Posterior vena cava (tissue), 2 donors: ENCODE measurements around the gene TMEM147. TPM values are rescaled to one million over a fixed set of nuclear protein-coding genes. Genes with fewer than 3 reads are reported as not detected.

Source experiments
- DNase-seq: peaks from one replicate; pipeline ENCODE4 v3.0.0-alpha.2; 2020; ENCODE audit warnings: low spot score
- intact Hi-C, 2 donors: fragments of 100-400 bp; cut with DNase I; formaldehyde crosslinking; loops; one replicate each; pipeline versions ENCODE4 v1.14.1 to v1.14.2; 2022 to 2023
- total RNA-seq, 2 donors: library from RNA; stranded (reverse); fragmentation: NEBNext Ultra II Directional; extraction: Animal tissue kit (Norgen Biotek cat#: 25700); gene quantifications; one replicate each; pipeline ENCODE4 v1.2.1, GENCODE V29; 2021
- donor health status: DM: yes; HTN: yes; CAD: no.
- donor health status: DM: yes; HTN: yes; CAD: no.

The TMEM147 gene
- total RNA-seq, 2 donors from 2014 or later: 52.4 to 61.1 TPM

- intact Hi-C loops: no loop called here
- DNase-seq: no peak
These were observed 3.2 kb upstream of the TMEM147 start for GRCh38 chr19:35542209-35542608.

GRCh38 chr19:35543280-35544109 lies 1.9 kb upstream of the TMEM147 start:
- intact Hi-C loops: no loop called here
- no peak for DNase-seq

GRCh38 chr19:35544110-35544802 lies 1.2 kb upstream of the TMEM147 start:
- intact Hi-C loops: no loop called here
- no peak for DNase-seq

- intact Hi-C loops: no loop called here
These were observed 492 bp downstream of the TMEM147 start for GRCh38 chr19:35545855-35546381.

GRCh38 chr19:35546532-35546931 lies 1.1 kb downstream of the TMEM147 start:
- intact Hi-C loops: no loop called here
- DNase-seq: no peak

More at GRCh38 chr19:35545855-35546381, 492 bp downstream of the TMEM147 start:
- no peak for DNase-seq

GRCh38 chr19:35549174-35549788 lies 3.9 kb downstream of the TMEM147 start:
- intact Hi-C loops: no loop called here
- DNase-seq: no peak

GRCh38 chr19:35549879-35550523 lies 4.6 kb downstream of the TMEM147 start:
- intact Hi-C loops: no loop called here
- DNase-seq: no peak

- intact Hi-C loops: no loop called here
These were observed 5.8 kb downstream of the TMEM147 start for GRCh38 chr19:35551091-35551810.

GRCh38 chr19:35552534-35553384 lies 7.3 kb downstream of the TMEM147 start:
- no peak for DNase-seq
- intact Hi-C loops: no loop called here

More at GRCh38 chr19:35551091-35551810, 5.8 kb downstream of the TMEM147 start:
- DNase-seq: no peak

GRCh38 chr19:35553385-35554000 lies 8.1 kb downstream of the TMEM147 start:
- no peak for DNase-seq
- intact Hi-C loops: no loop called here

- DNase-seq: no peak
- intact Hi-C loops: no loop called here
These were observed 8.7 kb downstream of the TMEM147 start for GRCh38 chr19:35554076-35554475.

- intact Hi-C loops: loop anchor here in 1 of 2 donors (5.0 kb wide), 1 partner anchor 122 kb away; no protein-coding TSS in a partner anchor
These were observed 10.0 kb downstream of the TMEM147 start for GRCh38 chr19:35555301-35556005.

GRCh38 chr19:35556025-35556590 lies 10.7 kb downstream of the TMEM147 start:
- intact Hi-C loops: loop anchor here in 1 of 2 donors (5.0 kb wide), 1 partner anchor 121 kb away; no protein-coding TSS in a partner anchor
- no peak for DNase-seq

More at GRCh38 chr19:35555301-35556005, 10.0 kb downstream of the TMEM147 start:
- DNase-seq: no peak

GRCh38 chr19:35556846-35557538 lies 11.6 kb downstream of the TMEM147 start:
- peak; percentile 56 for DNase-seq
- intact Hi-C loops: loop anchor here in 1 of 2 donors (5.0 kb wide), 1 partner anchor 120 kb away; no protein-coding TSS in a partner anchor

- intact Hi-C loops: loop anchor here in 1 of 2 donors (5.0 kb wide), 1 partner anchor 120 kb away; no protein-coding TSS in a partner anchor
- DNase-seq: peak; percentile 76
These were observed 12.3 kb downstream of the TMEM147 start for GRCh38 chr19:35557539-35558399.
